GM19324 (cell line): ENCODE results near the gene VIT.
"Not testable (repeated sequence)": the region's sequence is repeated elsewhere in the genome, so short reads cannot be mapped to it uniquely, and the experiment has no call there.

ENCODE experiments used
- ATAC-seq: cut with Tn5 transposase; IDR thresholded peaks from one replicate; pipeline ENCODE4 v1.9.1; 2021; ENCODE audit warnings: mild to moderate bottlenecking, moderate library complexity; ENCODE audit not compliant: unreplicated experiment, low FRiP score

The VIT gene

GRCh38 chr2:36677996-36678605 lies 18.4 kb upstream of the VIT start:
- no peak for ATAC-seq

GRCh38 chr2:36678856-36679255 lies 17.7 kb upstream of the VIT start:
- no peak for ATAC-seq

- no peak for ATAC-seq
These were observed 16.5 kb upstream of the VIT start for GRCh38 chr2:36680012-36680411.

- ATAC-seq: no peak
These were observed 13.9 kb upstream of the VIT start for GRCh38 chr2:36682562-36682961.

GRCh38 chr2:36683002-36683401 lies 13.5 kb upstream of the VIT start:
- no peak for ATAC-seq

- ATAC-seq: not testable (repeated sequence)
These were observed 8.2 kb upstream of the VIT start for GRCh38 chr2:36688291-36688690.

- not testable (repeated sequence) for ATAC-seq
These were observed 7.5 kb upstream of the VIT start for GRCh38 chr2:36689013-36689412.

GRCh38 chr2:36692121-36692520 lies 4.4 kb upstream of the VIT start:
- ATAC-seq: no peak

- ATAC-seq: no peak
These were observed 2.7 kb upstream of the VIT start for GRCh38 chr2:36693825-36694224.

GRCh38 chr2:36695746-36696415 lies 626 bp upstream of the VIT start:
- no peak for ATAC-seq

GRCh38 chr2:36697424-36698066 lies 1.0 kb downstream of the VIT start:
- no peak for ATAC-seq

GRCh38 chr2:36698993-36699392 lies 2.5 kb downstream of the VIT start:
- no peak for ATAC-seq

- ATAC-seq: no peak
These were observed 3.8 kb downstream of the VIT start for GRCh38 chr2:36700311-36700710.

GRCh38 chr2:36701391-36701795 lies 4.9 kb downstream of the VIT start:
- ATAC-seq: no peak

- no peak for ATAC-seq
These were observed 5.4 kb downstream of the VIT start for GRCh38 chr2:36701918-36702317.

GRCh38 chr2:36702781-36703180 lies 6.3 kb downstream of the VIT start:
- no peak for ATAC-seq

GRCh38 chr2:36704475-36705150 lies 8.1 kb downstream of the VIT start:
- ATAC-seq: no peak

- ATAC-seq: no peak
These were observed 9.0 kb downstream of the VIT start for GRCh38 chr2:36705326-36706020.

GRCh38 chr2:36706021-36706876 lies 9.7 kb downstream of the VIT start:
- ATAC-seq: no peak

- no peak for ATAC-seq
These were observed 10.5 kb downstream of the VIT start for GRCh38 chr2:36707050-36707449.
